GM19397 (cell line): ENCODE results near the gene CDH26.

Experiments used
- ATAC-seq: cut with Tn5 transposase; IDR thresholded peaks from one replicate; pipeline ENCODE4 v1.9.1; 2021; ENCODE audit warnings: mild to moderate bottlenecking, moderate library complexity; ENCODE audit not compliant: unreplicated experiment

The CDH26 gene

DNA sequence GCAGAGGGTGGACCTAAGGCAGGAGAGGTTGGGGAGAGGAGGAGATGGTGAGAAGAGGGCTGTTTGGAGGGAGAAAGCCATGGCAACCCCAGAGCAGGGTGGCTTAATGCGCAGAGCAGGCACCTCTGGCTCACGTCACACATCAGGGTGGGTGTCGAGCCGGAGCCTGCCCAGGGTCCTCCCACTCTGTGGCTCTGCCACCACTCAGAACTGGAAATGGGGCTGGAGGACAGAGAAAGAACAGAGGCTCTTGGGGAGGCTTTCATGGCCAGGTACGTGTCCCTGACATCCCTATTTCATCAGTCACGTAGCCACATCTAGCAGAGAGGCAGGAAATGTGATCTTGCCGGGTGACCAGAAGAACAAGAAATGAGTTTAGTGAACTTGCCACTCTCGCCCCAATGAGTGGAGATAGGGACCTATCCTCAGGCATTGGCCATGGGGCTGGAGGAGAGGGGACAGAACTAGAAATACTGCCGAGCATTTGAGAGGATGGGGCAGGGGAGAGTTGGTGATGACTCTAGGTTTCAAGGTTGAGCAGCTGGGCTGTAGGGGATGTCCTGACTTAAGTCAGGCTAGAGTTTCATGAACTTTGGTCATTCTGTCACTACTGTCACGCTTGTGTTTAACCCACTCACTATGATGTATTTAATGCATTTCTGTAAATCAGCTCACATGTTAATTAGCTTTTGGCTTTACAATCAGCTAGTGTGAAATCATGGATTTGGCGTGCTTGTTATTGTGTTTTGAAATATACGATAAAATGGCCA is 52.7 kb downstream of the CDH26 start:
- ATAC-seq = no peak

DNA sequence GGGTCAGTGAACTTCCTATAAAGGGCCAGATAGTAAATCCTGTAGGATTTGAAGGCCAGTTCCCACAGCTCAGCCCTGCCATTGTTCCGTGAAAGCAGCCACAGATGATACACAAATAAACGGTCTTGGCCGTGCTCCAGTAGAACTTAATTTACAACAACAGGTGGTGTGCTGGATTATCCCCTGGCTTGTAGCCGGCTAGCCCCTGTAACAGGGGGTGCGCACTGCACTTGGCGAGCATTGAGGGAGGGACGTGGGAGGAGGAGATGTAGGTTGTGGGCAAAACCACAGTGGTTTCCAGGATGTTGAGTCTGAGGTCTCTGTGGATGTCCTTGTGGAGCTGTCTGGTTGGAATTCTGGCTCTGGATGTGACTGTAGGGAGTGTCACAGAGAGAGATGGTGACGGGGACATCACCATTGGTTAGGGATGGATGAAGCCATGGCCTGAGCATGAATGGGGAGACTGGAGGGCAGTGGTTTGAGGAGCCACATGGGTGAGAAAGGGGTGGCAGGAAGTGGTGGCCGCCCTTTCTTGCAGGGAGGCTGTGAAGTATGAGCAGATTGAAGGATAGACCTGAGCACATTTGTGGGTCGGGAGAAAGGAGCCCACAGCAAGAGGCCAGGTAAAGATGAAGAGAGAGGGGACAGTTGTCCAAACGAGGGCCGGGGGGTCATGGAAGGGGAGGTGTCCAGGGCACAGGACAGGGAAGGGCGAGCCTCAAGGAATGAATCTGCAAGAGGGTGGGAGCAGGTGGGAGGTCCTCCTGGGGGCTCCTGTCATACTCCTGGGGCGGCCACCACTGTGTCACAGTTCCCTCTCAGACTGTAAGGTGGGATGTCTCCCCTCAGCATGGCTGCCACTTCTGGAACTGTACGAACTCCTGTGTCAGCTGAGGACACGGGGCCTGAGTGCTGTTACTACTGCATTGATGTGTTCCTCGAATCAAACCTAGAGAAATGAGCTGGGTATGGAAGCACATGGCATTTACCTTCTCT is 53.6 kb downstream of the CDH26 start:
- ATAC-seq = no peak

DNA sequence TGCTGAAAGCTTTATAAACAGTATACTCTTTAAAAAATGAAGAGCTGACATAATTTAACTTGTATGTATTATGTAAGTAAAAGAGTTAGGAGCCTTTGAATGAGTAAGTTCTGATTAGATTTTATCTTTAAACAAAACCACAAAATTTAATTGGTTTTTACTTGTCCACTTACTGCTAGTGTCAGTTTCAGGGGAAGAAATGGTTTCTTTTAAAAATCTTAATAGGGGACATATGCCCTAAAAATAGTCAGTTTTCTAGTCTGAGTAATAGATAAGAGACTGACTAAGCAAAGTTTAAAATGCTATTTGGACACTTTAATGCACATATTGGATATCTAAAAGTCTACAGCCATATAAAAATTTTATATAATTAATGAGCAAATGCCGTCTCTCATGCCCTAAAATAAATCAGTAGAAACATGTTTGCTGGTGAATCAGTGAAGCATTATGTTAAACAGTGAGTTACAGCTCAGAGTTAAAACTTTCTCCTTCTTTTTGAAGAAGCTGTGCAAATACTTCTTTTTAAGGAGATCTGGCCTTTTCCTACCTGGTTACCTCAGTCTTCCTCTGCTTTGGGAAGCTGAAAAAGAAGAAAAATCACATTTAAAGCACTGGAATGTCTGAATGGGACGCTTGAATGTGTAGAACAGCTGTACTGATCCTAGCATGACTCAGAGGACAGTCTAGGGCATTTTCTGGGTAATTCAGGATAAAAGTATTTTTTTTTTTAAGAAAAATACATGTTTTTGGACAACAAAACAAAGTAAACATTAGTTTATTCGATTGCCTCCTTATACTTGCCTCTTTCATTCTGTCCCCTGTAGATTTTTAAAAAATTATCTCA is 55.3 kb downstream of the CDH26 start:
- ATAC-seq = no peak

DNA sequence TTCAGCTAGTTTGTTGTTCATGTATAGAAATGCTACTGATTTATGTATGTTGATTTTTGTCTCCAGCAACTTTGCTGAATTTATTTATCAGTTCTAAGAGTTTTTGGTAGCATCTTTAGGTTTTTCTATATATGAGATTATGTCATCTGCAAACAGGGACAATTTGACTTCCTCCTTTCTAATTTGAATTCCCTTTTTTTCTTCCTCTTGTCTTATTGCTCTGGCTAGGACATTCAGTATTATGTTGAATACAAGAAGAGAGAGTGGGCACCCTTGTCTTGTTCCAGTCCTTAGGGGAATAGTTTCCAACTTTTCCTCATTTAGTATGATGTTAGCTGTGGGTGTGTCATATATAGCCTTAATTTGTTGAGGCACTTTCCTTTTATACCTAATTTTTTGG is 58.2 kb downstream of the CDH26 start:
- ATAC-seq = no peak

DNA sequence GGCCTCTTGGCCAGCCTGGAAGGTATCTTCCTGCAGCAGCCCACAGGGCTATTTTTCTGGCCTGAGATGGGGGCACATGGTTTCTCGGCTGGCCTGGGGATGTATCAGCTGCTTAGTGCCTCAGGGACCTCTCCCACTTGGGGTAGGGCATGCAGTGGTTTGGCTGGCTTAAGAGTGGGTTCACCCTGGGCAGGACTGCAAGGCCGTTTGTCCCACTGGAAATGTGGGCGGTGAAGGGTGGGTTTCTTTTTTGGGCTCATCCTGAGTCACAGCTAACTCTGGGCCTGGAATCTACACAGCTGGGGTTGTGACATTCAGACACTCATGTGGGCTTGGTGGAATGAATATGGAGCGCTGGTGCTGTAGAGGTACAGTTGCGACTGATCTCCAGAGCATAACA is 62.0 kb downstream of the CDH26 start:
- no peak for ATAC-seq

DNA sequence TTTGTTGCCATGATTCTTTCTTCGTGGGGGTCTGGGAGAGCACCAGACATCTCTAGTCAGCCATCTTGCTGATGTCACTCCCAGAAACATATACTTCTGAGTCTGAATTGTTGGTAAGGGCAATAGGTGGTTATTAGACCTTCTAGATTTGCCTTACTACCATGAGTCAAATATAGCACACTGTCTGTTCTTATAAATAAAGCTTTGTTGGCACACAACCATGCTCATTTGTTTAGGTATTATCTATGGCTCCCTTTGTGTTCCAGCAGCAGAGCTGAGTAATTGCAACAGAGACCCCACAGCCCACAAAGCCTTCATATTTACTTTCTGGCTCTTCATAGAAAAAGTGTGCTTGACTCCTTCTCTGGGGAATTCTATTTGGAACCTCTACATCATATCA is 62.9 kb downstream of the CDH26 start:
- ATAC-seq = no peak

DNA sequence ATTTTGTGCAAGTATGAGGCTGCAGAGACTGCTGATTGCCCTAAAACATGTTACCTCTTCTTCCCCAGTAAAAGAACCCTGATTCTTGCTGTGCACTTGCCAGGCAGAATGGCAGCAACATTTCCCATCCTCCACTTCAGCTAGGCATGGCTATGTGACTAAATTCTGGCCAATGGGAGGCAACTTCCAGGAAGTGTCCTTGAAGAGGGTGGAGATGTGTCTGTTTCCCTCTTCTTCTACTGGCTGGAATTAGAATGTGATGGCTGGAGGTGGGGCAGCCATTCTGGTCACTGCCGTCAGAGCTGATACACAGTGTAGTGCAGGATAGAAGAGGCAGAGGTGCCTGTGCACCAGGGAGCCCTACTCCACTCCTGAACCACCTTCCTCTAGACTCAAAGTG is 64.6 kb downstream of the CDH26 start:
- ATAC-seq = no peak

DNA sequence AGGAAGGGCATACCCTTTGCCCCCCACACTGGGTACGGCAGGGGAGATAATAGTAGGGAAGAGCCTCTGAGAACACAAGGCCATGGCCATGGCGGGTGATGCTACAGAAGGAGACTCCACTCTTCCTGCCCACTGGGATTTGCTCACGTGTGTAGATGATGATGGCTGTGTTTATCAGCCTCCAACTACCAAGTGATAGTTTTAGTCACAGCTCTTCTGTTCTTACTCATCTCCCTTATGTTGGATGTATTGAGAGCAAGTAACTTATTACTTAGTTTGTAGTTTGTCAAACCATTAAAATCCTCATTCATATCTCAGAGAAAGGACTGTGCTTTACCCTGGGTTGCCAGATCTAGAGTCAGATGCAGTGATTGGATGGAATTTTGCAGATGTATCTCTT is 66.0 kb downstream of the CDH26 start:
- no peak for ATAC-seq

DNA sequence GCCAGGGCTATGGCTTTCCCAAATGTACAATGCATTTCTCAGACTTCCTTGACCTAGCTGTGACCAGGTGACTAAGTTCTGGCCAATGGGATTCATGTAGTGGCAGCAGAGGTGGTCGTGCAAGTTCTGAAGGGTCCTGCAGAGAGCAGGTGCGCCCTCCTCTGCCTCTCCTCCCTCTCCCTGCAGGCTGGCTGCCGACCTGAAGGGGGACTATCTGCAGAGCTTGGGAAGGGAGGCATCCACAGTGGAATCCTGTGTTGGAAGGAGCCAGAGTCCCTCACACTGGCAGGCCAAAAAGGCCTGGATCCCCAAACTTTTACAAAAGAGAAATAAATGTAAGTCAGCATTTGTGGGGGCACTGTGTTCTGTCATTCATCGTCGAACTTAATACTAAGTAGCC is 66.6 kb downstream of the CDH26 start:
- ATAC-seq = no peak

DNA sequence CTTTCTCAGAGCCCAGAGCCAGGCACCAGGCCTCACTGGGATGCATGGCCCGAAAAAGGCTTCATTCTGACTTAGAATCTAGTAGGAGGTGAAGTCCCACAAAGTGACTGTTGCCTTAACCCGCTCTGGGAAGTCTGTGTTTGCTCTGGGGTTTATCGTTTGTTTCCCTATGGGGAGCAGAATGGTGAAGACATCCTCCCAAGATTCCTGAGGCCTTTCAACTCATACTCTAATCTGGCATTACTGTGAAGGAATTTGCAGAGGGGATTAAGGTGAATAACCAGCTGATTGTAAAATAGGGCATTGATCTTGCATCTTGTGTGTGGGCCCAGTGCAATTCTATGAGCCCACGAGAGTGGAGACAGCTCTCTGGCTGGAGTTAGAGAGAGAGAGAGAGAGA is 67.8 kb downstream of the CDH26 start:
- no peak for ATAC-seq

DNA sequence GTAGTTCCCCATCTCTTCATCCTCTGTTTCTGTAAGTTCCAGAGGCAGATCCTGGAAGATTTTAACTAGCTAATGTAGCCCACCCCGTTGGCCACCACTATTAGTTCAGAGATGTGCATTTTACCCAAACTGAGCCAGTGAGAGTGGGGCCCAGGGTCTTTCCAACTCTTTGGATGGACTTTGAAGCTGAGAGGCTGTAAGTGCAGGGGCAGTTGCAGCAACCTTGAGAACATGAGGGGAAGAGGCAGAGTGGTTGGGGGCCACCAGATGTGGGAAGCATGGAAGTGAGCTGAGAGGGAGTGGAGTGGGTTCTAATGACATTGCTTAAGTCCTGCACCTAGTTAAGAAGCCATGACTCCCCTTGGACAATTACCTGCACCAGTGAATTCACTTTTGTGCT is 72.2 kb downstream of the CDH26 start:
- no peak for ATAC-seq

DNA sequence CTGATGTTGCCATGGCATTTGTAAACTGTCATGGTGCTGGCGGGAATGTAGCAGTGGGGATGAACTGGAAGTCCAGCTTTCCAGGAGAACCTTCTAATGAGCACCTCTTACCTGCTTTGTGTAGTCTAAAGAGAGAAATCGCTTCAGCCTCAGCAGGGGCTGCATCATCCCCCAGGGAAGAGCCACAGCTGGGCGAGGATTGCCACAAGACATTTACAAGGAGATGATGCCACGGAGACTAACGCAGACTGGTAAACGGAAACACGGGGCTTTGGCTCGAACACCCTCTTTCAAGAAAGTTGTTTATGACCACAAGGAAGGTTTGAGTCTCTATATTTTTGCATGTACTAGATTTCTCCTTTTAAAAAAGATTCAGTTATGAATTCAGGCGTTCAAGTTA is 72.9 kb downstream of the CDH26 start:
- ATAC-seq = no peak

DNA sequence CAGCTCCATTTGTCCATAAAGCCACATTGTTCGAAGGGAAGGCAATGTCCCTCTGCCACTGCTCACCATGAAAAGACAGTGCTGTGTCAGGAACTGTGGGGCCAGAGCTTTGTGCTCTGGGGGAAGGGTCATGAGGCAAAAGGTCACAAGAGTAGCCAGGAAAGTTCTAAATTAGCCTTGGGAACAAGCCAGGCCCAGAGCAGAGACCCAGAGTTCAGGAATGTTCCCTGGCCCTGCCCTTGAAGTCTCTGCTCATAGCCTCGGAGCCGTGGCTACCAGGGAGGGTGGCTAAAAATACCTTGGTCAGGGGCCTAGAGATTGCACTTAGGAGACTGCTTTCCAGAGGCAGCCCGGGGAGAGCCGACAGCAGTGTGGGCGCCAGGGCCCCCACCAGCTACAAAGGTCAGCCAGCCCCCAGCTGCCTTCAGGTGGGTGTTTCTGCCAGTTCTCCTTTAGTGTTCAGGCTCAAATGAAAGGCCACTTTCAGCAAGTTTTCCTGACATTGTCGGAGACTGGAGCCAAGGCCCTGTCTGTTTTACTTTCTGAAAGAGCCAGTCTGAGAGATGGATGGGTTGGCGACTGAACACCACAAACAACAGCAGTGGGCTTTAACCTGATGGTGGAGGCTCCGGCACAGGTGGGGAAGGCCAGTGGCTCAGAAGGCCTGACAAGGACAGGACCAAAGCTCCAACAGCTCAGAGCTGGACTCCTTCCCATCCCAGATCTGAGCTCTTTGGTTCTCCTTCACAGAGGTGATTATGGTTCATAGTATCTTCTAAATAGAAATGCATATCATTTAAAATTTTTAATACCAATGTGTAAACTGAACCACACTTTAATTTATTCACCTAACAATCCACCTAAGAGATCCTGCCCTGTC is 76.2 kb downstream of the CDH26 start:
- no peak for ATAC-seq

DNA sequence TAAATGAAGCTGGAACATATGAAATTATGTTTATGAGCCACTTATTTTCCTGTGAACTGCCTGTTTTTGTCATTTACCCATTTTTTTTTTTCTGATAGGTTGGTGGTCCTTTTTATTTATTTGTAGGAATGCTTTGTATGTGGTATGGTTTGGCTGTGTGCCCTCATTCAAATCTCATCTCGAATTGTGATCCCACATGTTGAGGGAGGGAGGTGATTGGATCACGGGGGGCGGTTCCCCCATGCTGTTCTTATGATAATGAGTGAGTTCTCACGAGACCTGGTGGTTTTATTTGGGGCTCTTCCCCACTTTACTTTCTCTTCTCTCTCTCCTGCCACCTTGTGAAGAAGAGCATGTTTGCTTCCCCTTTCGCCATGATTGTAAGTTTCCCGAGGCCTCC is 77.3 kb downstream of the CDH26 start:
- ATAC-seq = no peak

DNA sequence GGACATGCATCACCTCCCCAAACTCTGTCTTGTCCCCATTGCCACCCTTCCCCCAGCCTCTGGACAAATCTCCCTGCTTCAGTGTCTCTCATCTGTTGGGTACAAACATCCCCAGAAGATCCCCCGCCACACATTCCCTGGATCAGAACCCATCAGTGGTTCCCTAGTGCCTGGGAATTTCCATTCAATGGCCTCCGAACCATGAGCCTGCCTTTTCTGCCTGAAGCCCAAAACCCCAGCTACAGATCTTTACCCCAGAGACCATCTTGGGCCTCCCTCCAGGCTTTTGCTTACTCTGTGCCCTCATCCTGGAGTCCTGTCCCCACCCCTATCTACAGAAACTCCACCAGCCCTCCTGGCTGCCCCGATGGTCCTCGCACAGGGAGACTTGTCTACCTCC is 78.1 kb downstream of the CDH26 start:
- no peak for ATAC-seq

DNA sequence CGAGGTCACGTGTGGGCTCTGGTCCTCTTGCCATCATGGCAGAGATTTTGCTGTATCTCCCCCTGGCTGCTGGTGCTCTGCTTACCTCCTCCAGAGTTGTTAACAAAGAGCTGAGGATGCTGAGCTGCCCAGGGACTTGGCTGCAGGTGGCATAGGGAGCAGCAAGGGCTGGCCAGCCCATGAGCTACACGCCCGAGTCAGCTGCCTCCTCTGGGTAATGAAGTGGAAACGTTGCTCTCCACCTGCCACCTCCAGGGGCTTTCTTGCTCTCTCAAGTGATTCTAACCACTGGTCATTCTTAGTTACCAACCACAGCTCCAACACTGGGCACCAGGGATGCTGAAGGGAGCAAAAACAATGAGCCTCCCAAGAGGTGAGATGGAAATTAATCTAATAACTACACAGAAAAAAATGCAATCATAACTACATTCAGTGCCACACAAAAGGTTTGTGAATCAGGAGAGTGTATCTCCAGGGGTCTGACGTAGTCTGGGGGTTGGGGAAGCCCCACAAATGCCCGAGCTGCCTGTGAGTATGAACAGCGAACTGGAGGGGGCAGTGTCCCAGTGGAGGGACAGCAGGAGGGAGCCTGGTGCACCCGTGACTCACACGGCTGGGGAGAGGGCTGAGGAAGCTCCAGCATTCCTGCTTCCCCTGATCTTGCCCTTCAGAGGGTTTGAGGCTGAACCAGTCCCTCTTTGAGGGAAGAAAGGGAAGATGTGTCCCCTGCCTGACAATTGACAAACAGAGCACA is 78.7 kb downstream of the CDH26 start:
- ATAC-seq = no peak

DNA sequence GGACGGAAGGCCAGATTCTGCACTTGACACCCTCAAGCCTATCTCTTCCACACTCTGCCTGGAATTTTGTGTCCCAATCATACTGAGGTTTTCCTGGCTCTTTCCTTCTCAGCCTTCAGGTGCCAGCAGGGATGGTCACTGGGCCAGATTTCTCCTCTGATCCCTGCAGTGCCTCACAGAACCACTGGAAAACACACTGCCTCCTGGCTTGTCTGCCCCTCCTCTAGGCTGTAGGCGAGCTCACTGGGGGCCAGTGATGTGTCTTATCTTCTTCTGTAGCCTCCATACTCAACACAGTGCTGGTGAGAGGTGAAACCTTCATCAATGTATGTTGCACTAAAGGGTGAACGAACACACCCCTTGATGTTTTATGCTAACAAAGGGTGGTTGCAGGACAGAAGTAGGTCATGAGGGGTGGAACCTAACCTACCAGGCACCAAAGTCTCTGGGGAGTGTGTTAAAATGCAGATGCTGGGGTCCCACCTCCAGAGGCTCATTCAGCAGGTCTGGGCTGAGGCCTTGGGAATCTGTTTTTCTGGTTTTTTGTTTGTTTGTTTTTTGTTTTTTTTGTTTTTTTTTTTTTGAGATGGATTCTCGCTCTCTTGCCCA is 80.3 kb downstream of the CDH26 start:
- no peak for ATAC-seq

DNA sequence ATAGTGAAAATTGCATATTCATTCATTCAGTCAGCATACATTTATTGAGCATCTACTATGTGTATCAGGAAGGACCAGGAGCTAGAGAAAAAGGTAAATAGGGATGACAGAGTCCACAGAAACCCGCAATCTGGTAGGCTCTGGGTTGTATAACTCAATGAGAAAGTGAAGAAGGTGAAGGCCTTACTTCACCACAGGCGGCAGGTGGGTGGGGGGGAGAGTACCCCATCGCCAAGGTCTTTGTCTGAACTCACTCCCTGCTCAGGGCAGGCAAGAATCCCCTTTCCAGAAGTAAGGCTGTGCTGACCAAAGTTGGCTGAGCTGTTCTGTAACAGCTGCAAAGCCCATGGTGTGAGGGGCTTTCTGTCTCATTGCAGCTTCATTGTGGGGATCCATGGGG is 81.3 kb downstream of the CDH26 start:
- no peak for ATAC-seq
